Esophagus muscularis mucosa (tissue), 4 donors: ENCODE measurements around the gene NUP54.

ENCODE experiments used
- EP300 ChIP-seq: sonication (generic); formaldehyde crosslinking; IDR thresholded peaks from one replicate; pipeline ENCODE4 v1.6.1; 2017; ENCODE audit warnings: antibody characterized with exemption
- POLR2A ChIP-seq: fragments of 450-650 bp; IDR thresholded peaks from one replicate; pipeline ENCODE4 v1.6.1; 2017; ENCODE audit warnings: antibody characterized with exemption, moderate library complexity, mild to moderate bottlenecking, low read depth
- POLR2AphosphoS5 ChIP-seq, 2 donors: sonication (generic); formaldehyde crosslinking; IDR thresholded peaks; one replicate each; pipeline ENCODE4 v1.6.1; 2017; ENCODE audit warnings: antibody characterized with exemption in 2 of 2
- TF ChIP-seq, protein P1 (sequence below), 3 experiments: fragments of 200-600 bp in 2 of 3; fragments of 450-650 bp in 1 of 3; sonication (generic) in 2 of 3; IDR thresholded peaks; one replicate each; pipeline ENCODE4 v1.5.1; 2017 to 2019; ENCODE audit warnings: antibody characterized with exemption in 3 of 3, mild to moderate bottlenecking in 2 of 3, moderate library complexity in 1 of 3

DNA sequence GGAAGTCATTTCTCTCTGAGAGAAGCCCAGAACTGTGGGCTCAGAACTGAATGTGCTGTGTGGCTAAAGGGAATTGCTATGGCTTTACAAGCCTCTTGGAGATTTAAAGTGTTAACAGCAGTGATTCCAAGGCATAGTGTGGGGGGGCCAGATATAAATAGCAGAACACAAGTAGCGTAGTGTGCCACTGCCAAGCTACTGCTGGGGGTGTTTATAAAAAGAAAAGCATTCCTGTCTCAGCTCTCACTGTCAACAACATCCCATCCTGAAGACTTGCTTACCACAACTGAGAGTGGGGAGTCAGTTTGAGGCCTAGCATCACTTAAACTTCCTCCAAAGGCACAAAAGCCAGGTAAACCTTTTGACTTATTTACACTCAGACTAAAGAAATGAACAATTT, 73.7 kb downstream of the NUP54 start, which contains the start of gene ART3:
- TF ChIP-seq, protein P1, sequence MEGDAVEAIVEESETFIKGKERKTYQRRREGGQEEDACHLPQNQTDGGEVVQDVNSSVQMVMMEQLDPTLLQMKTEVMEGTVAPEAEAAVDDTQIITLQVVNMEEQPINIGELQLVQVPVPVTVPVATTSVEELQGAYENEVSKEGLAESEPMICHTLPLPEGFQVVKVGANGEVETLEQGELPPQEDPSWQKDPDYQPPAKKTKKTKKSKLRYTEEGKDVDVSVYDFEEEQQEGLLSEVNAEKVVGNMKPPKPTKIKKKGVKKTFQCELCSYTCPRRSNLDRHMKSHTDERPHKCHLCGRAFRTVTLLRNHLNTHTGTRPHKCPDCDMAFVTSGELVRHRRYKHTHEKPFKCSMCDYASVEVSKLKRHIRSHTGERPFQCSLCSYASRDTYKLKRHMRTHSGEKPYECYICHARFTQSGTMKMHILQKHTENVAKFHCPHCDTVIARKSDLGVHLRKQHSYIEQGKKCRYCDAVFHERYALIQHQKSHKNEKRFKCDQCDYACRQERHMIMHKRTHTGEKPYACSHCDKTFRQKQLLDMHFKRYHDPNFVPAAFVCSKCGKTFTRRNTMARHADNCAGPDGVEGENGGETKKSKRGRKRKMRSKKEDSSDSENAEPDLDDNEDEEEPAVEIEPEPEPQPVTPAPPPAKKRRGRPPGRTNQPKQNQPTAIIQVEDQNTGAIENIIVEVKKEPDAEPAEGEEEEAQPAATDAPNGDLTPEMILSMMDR (IDR thresholded peaks at IDR 0.05), result no peak
- TF ChIP-seq POLR2AphosphoS5 (IDR thresholded peaks at IDR 0.05) (no peak), POLR2A (no peak), EP300 (no peak)
